ENCODE data around the gene AP1B1. TPM values are rescaled to one million over a fixed set of nuclear protein-coding genes. Genes with fewer than 3 reads are reported as not detected.

Gene AP1B1
- total RNA-seq, 1 donor = 37.3 TPM

DNA sequence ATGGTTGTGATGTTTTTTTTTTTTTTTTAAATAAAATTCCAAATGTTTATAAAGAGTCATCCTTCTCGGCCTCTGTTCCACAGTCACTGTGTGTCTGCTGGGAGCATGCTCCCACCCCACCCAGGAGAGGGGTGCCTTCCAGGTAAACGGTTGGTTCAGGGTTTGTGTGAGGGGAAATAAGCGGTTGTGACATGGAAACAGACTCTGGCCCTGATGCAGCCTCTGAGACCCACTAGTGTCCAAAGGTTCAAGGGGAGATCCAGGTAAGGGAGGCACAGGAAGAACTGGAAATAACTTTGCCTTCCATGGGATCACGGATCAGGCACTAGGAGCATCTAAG, 87.9 kb downstream of the AP1B1 start:
- H3K36me3 ChIP-seq (ENCODE audit: insufficient read depth, low read length) = peaks cover 56% of the 10 kb centered on the region

DNA sequence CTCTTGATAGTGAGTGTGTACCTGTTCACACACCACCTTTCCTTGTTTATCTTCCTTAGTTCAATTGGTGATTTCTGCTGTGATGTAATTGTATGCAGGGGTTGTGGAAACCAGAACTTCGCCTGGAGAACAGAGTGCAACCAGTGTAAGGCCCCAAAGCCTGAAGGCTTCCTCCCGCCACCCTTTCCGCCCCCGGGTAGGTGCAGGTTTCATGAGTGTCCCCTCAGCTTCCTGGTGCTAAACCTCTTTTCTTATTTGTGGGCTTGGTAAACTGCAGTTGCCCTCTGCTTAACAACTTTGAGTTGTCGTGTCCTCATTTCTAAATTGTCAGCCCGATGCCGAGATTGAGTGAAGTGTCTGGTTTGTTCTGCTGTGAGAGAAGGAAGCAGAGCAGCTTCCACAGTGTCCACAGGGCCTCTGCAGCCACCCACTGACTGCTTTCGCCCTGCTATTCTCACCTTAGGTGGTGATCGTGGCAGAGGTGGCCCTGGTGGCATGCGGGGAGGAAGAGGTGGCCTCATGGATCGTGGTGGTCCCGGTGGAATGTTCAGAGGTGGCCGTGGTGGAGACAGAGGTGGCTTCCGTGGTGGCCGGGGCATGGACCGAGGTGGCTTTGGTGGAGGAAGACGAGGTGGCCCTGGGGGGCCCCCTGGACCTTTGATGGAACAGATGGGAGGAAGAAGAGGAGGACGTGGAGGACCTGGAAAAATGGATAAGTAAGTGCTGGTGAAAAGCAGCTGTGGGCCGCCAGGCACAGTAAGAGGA, 89.1 kb downstream of the AP1B1 start:
- H3K4me1 ChIP-seq (ENCODE audit: insufficient read depth, low read length) = no peaks in the 10 kb centered on the region
- H3K27me3 ChIP-seq (ENCODE audit: insufficient read depth, low read length) = no peaks in the 10 kb centered on the region
- peaks cover 37% of the 10 kb centered on the region for H4K20me1 ChIP-seq (ENCODE audit: insufficient read depth, low read length)
- no peak overlapping the region for H3K4me2 ChIP-seq (ENCODE audit: insufficient read depth, low read length)
- H2AFZ ChIP-seq (ENCODE audit: low read length) = no peak overlapping the region
- peak; percentile 23 for DNase-seq (ENCODE audit: insufficient read length, low spot score, missing footprints)
- H3K79me2 ChIP-seq (ENCODE audit: insufficient read depth, low read length) = peaks cover 3% of the 10 kb centered on the region
- H3K9me3 ChIP-seq (ENCODE audit: low read depth, low read length) = no peaks in the 10 kb centered on the region
- peaks cover 66% of the 10 kb centered on the region for H3K36me3 ChIP-seq (ENCODE audit: insufficient read depth, low read length)
- H3K4me3 ChIP-seq (ENCODE audit: insufficient read depth, low read length) = no peak overlapping the region
- TF ChIP-seq, protein P1, sequence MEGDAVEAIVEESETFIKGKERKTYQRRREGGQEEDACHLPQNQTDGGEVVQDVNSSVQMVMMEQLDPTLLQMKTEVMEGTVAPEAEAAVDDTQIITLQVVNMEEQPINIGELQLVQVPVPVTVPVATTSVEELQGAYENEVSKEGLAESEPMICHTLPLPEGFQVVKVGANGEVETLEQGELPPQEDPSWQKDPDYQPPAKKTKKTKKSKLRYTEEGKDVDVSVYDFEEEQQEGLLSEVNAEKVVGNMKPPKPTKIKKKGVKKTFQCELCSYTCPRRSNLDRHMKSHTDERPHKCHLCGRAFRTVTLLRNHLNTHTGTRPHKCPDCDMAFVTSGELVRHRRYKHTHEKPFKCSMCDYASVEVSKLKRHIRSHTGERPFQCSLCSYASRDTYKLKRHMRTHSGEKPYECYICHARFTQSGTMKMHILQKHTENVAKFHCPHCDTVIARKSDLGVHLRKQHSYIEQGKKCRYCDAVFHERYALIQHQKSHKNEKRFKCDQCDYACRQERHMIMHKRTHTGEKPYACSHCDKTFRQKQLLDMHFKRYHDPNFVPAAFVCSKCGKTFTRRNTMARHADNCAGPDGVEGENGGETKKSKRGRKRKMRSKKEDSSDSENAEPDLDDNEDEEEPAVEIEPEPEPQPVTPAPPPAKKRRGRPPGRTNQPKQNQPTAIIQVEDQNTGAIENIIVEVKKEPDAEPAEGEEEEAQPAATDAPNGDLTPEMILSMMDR (IDR thresholded peaks at IDR 0.05; ENCODE audit: extremely low read depth, low read depth, low read length) = no peak
- no peak overlapping the region for H3K27ac ChIP-seq (ENCODE audit: low read depth, low read length)

More for the DNA sequence above, 87.9 kb downstream of the AP1B1 start:
- Histone ChIP-seq H3K9me3 (ENCODE audit: low read depth, low read length) (no peaks in the 10 kb centered on the region), H3K4me1 (ENCODE audit: insufficient read depth, low read length) (no peaks in the 10 kb centered on the region), H3K27me3 (ENCODE audit: insufficient read depth, low read length) (no peaks in the 10 kb centered on the region), H2AFZ (ENCODE audit: low read length) (no peak overlapping the region), H3K27ac (ENCODE audit: low read depth, low read length) (no peak overlapping the region), H3K4me2 (ENCODE audit: insufficient read depth, low read length) (no peak overlapping the region), H3K4me3 (ENCODE audit: insufficient read depth, low read length) (no peak overlapping the region), H3K79me2 (ENCODE audit: insufficient read depth, low read length) (peaks cover 3% of the 10 kb centered on the region), H4K20me1 (ENCODE audit: insufficient read depth, low read length) (peaks cover 37% of the 10 kb centered on the region)
- peak; percentile 65 for DNase-seq (ENCODE audit: insufficient read length, low spot score, missing footprints)
- TF ChIP-seq, protein P1 (IDR thresholded peaks at IDR 0.05; ENCODE audit: extremely low read depth, low read depth, low read length) = no peak

DNA sequence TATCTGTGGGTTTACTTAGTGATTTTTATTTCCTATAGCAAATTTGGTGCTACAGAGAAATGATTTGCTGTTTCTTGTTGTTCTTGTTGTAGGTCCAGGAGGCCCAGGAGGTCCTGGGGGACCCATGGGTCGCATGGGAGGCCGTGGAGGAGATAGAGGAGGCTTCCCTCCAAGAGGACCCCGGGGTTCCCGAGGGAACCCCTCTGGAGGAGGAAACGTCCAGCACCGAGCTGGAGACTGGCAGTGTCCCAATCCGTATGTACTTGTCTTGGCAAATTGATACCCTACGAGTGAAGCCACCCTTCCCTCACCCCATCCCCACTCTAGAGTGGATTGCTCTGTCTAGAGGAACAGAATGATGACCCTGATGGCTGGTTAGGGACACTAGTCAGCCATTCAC, 89.7 kb downstream of the AP1B1 start:
- TF ChIP-seq, protein P1 (IDR thresholded peaks at IDR 0.05; ENCODE audit: extremely low read depth, low read depth, low read length) = no peak
- no peaks in the 10 kb centered on the region for H3K9me3 ChIP-seq (ENCODE audit: low read depth, low read length)
- H2AFZ ChIP-seq (ENCODE audit: low read length) = no peak overlapping the region
- peaks cover 37% of the 10 kb centered on the region for H4K20me1 ChIP-seq (ENCODE audit: insufficient read depth, low read length)
- no peak for DNase-seq (ENCODE audit: insufficient read length, low spot score, missing footprints)
- no peaks in the 10 kb centered on the region for H3K27me3 ChIP-seq (ENCODE audit: insufficient read depth, low read length)
- peaks cover 72% of the 10 kb centered on the region for H3K36me3 ChIP-seq (ENCODE audit: insufficient read depth, low read length)
- no peaks in the 10 kb centered on the region for H3K4me1 ChIP-seq (ENCODE audit: insufficient read depth, low read length)
- H3K4me3 ChIP-seq (ENCODE audit: insufficient read depth, low read length) = no peak overlapping the region
- H3K27ac ChIP-seq (ENCODE audit: low read depth, low read length) = no peak overlapping the region
- H3K4me2 ChIP-seq (ENCODE audit: insufficient read depth, low read length) = no peak overlapping the region
- H3K79me2 ChIP-seq (ENCODE audit: insufficient read depth, low read length) = peaks cover 3% of the 10 kb centered on the region

DNA sequence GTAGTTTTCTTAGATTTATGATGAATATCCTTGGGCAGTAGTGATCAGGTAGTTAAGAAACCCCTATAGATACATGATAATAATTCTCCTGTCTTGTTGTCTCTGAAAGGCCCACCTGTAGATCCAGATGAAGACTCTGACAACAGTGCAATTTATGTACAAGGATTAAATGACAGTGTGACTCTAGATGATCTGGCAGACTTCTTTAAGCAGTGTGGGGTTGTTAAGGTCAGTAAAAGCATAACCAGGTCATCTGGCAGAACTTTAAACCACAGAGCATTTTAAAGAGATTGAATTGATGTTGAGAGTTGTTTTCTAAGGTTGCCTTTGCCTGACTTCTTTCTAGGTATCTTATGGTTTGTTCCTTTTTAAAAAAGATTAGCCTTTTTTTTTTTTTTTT, 96.0 kb downstream of the AP1B1 start:
- Histone ChIP-seq H3K27ac (ENCODE audit: low read depth, low read length) (no peak overlapping the region), H2AFZ (ENCODE audit: low read length) (no peak overlapping the region), H3K4me2 (ENCODE audit: insufficient read depth, low read length) (no peak overlapping the region), H3K27me3 (ENCODE audit: insufficient read depth, low read length) (no peaks in the 10 kb centered on the region), H3K79me2 (ENCODE audit: insufficient read depth, low read length) (peaks cover 50% of the 10 kb centered on the region), H3K36me3 (ENCODE audit: insufficient read depth, low read length) (peaks cover 98% of the 10 kb centered on the region), H3K4me1 (ENCODE audit: insufficient read depth, low read length) (no peaks in the 10 kb centered on the region), H3K4me3 (ENCODE audit: insufficient read depth, low read length) (no peak overlapping the region), H4K20me1 (ENCODE audit: insufficient read depth, low read length) (peaks cover 19% of the 10 kb centered on the region), H3K9me3 (ENCODE audit: low read depth, low read length) (no peaks in the 10 kb centered on the region)
- DNase-seq (ENCODE audit: insufficient read length, low spot score, missing footprints) = no peak
- TF ChIP-seq, protein P1 (IDR thresholded peaks at IDR 0.05; ENCODE audit: extremely low read depth, low read depth, low read length) = no peak

Data from osteoblast (primary cell).